AG09309 (cell line): ENCODE data around the gene ASPSCR1.

Source experiments
- DNase-seq: peaks from one replicate; pipeline ENCODE4 v3.0.0-alpha.2; 2010; ENCODE audit warnings: low read depth
- H3K4me3 ChIP-seq: 2 replicates; pipeline ENCODE4 v1.5.1; 2011; ENCODE audit warnings: mild to moderate bottlenecking, low read depth, low read length, moderate library complexity; ENCODE audit not compliant: control insufficient read depth
- CTCF ChIP-seq: IDR thresholded peaks from 2 replicates; pipeline ENCODE4 v1.5.1; 2011; ENCODE audit warnings: mild to moderate bottlenecking, low read depth, low read length, inconsistent platforms; ENCODE audit not compliant: insufficient read depth, control insufficient read depth; ENCODE audit errors: missing control alignments

The ASPSCR1 gene

GRCh38 chr17:81968396-81968745 lies 9.1 kb upstream of the ASPSCR1 start:
- H3K4me3 ChIP-seq = no peak overlapping the region
- DNase-seq = no peak
- TF ChIP-seq CTCF = no peak

- DNase-seq = no peak
- TF ChIP-seq CTCF = no peak
- no peak overlapping the region for H3K4me3 ChIP-seq
Measured at GRCh38 chr17:81968850-81969812, 8.3 kb upstream of the ASPSCR1 start.

GRCh38 chr17:81973432-81973831 lies 4.0 kb upstream of the ASPSCR1 start:
- H3K4me3 ChIP-seq = no peak overlapping the region
- DNase-seq = no peak
- TF ChIP-seq CTCF = no peak

- DNase-seq = no peak
- TF ChIP-seq CTCF = no peak
- peak overlapping the region; percentile 64 for H3K4me3 ChIP-seq
Measured at GRCh38 chr17:81976332-81977210, 858 bp upstream of the ASPSCR1 start.

- TF ChIP-seq CTCF = no peak
Measured at GRCh38 chr17:81978524-81979298, 1.3 kb downstream of the ASPSCR1 start.

GRCh38 chr17:81980122-81980521 lies 2.7 kb downstream of the ASPSCR1 start:
- no peak for TF ChIP-seq CTCF
- no peak for DNase-seq
- no peak overlapping the region for H3K4me3 ChIP-seq

More at GRCh38 chr17:81978524-81979298, 1.3 kb downstream of the ASPSCR1 start:
- no peak for DNase-seq
- H3K4me3 ChIP-seq = peak overlapping the region; percentile 87
